Transverse colon (tissue), 4 donors: ENCODE measurements around the gene BMP10. TPM values are rescaled to one million over a fixed set of nuclear protein-coding genes. Genes with fewer than 3 reads are reported as not detected.

Experiments used
- DNase-seq: peaks from one replicate; pipeline ENCODE4 v3.0.0-alpha.2; 2019
- H3K27ac ChIP-seq, 4 donors: fragments of 200-600 bp; sonication (generic); 2 replicates each; pipeline ENCODE4 v1.5.1; 2016 to 2018; ENCODE audit warnings: inconsistent platforms in 4 of 4
- H3K27me3 ChIP-seq: fragments of 200-600 bp; sonication (generic); 2 replicates; pipeline ENCODE4 v1.5.1; 2017; ENCODE audit warnings: inconsistent platforms
- H3K36me3 ChIP-seq, 4 donors: fragments of 200-600 bp; sonication (generic); 2 replicates each; pipeline ENCODE4 v1.5.1; 2017 to 2019; ENCODE audit warnings: inconsistent platforms in 4 of 4
- H3K4me1 ChIP-seq, 4 donors: fragments of 200-600 bp; sonication (generic); 2 replicates each; pipeline ENCODE4 v1.5.1; 2017 to 2020; ENCODE audit warnings: inconsistent platforms in 4 of 4
- H3K4me3 ChIP-seq, 4 donors: fragments of 200-600 bp; sonication (generic); 1 replicate in 1 of 4; 2 replicates in 3 of 4; pipeline versions ENCODE4 v1.5.1 to v1.6.1; 2017 to 2019; ENCODE audit warnings: inconsistent platforms in 4 of 4
- H3K9me3 ChIP-seq, 2 donors: fragments of 200-600 bp; sonication (generic); 2 replicates each; pipeline ENCODE4 v1.5.1; 2017 to 2019; ENCODE audit warnings: inconsistent platforms in 2 of 2
- CTCF ChIP-seq, 5 experiments: fragments of 200-600 bp in 3 of 5; fragments of 450-650 bp in 2 of 5; sonication (generic) in 3 of 5; IDR thresholded peaks; 1 replicate in 2 of 5; 2 replicates in 3 of 5; pipeline ENCODE4 v1.5.1; 2016 to 2017; ENCODE audit warnings: antibody characterized with exemption in 5 of 5, inconsistent platforms in 3 of 5, mild to moderate bottlenecking in 2 of 5, moderate library complexity in 1 of 5
- EP300 ChIP-seq: sonication (generic); formaldehyde crosslinking; IDR thresholded peaks from one replicate; pipeline ENCODE4 v1.6.1; 2017; ENCODE audit warnings: antibody characterized with exemption, low read depth
- POLR2A ChIP-seq: fragments of 450-650 bp; IDR thresholded peaks from one replicate; pipeline ENCODE4 v1.6.1; 2016; ENCODE audit warnings: antibody characterized with exemption, mild to moderate bottlenecking, moderate library complexity
- POLR2AphosphoS5 ChIP-seq, 3 donors: sonication (generic); formaldehyde crosslinking; IDR thresholded peaks; one replicate each; pipeline ENCODE4 v1.6.1; 2016; ENCODE audit warnings: antibody characterized with exemption in 3 of 3
- WGBS, 2 donors: methylation state at CpG; one replicate each; pipeline ENCODE4 v1.1.5; 2018; ENCODE audit warnings: low coverage in 1 of 2; 5-methylcytosine and 5-hydroxymethylcytosine counted together
- in situ Hi-C, 4 donors: fragments of 200-750 bp; cut with MboI; loops; one replicate each; pipeline versions ENCODE4 v1.15.0 to v1.15.1; 2017; ENCODE audit warnings: low sequenced_read_pairs in 3 of 4, low pct_ligation_motif_present in 1 of 4, low pct_unique_long_range_greater_than_20kb in 1 of 4
- intact Hi-C: fragments of 100-400 bp; cut with DNase I; formaldehyde crosslinking; loops from one replicate; pipeline ENCODE4 v1.15.1; 2023; ENCODE audit warnings: low total_unique reads
- total RNA-seq, 4 donors: library from RNA; depleted of rRNA; stranded (reverse); fragments of >200 nt; gene quantifications; one replicate each; pipeline ENCODE4 v1.1.0, GENCODE V29; 2016

BMP10 gene
- total RNA-seq, 4 donors from 2014 or later = not detected

GRCh38 chr2:68916226-68916625, 45.0 kb upstream of the BMP10 start:
- no peak overlapping the region for H3K4me3 ChIP-seq
- H3K36me3 ChIP-seq = no peaks in the 10 kb centered on the region
- TF ChIP-seq CTCF (IDR thresholded peaks at IDR 0.05) (no peak), EP300 (no peak), POLR2AphosphoS5 (IDR thresholded peaks at IDR 0.05) (no peak), POLR2A (no peak)
- in situ Hi-C loops (loop anchor here in 3 of 4 donors (25.0 kb wide), 3 partner anchors 179 to 429 kb away; partner anchors contain the start of gene ARHGAP25 (in 1 of the 3)), intact Hi-C loops (loop anchor here (5.0 kb wide), 1 partner anchor 1651 kb away; no protein-coding TSS in a partner anchor)
- no peaks in the 10 kb centered on the region for H3K9me3 ChIP-seq
- no peak overlapping the region for H3K27ac ChIP-seq
- no peaks in the 10 kb centered on the region for H3K27me3 ChIP-seq
- WGBS, 2 donors = 71% methylated on average over 1 of the region's 1 CpG; no CpG with 5 or more reads in 1 of the 2 donors
- DNase-seq = no peak
- H3K4me1 ChIP-seq = no peaks in the 10 kb centered on the region

GRCh38 chr2:68915393-68915792, 44.2 kb upstream of the BMP10 start:
- WGBS, 2 donors = 92% methylated on average over 4 of the region's 4 CpGs; no CpG with 5 or more reads in 1 of the 2 donors
- H3K27me3 ChIP-seq = no peaks in the 10 kb centered on the region
- DNase-seq = no peak
- in situ Hi-C loops (loop anchor here in 3 of 4 donors (25.0 kb wide), 3 partner anchors 178 to 428 kb away; partner anchors contain the start of gene ARHGAP25 (in 1 of the 3)), intact Hi-C loops (loop anchor here (5.0 kb wide), 1 partner anchor 1652 kb away; no protein-coding TSS in a partner anchor)
- no peaks in the 10 kb centered on the region for H3K9me3 ChIP-seq
- TF ChIP-seq POLR2A (no peak), CTCF (IDR thresholded peaks at IDR 0.05) (no peak), EP300 (no peak), POLR2AphosphoS5 (IDR thresholded peaks at IDR 0.05) (no peak)
- no peaks in the 10 kb centered on the region for H3K36me3 ChIP-seq
- no peak overlapping the region for H3K27ac ChIP-seq
- H3K4me3 ChIP-seq = no peak overlapping the region
- H3K4me1 ChIP-seq = no peaks in the 10 kb centered on the region

- TF ChIP-seq CTCF (IDR thresholded peaks at IDR 0.05) (no peak), EP300 (no peak), POLR2AphosphoS5 (IDR thresholded peaks at IDR 0.05) (no peak), POLR2A (no peak)
- WGBS, 2 donors = 89 to 93% methylated on average over 2 to 3 of the region's 3 CpGs
- Histone ChIP-seq H3K9me3 (no peaks in the 10 kb centered on the region), H3K4me3 (no peak overlapping the region), H3K27me3 (no peaks in the 10 kb centered on the region), H3K36me3 (no peaks in the 10 kb centered on the region), H3K27ac (no peak overlapping the region), H3K4me1 (peaks cover 6 to 11% (median 8%) of the 10 kb centered on the region in 4 donors)
- intact Hi-C loops (no loop called here), in situ Hi-C loops (loop anchor here in 3 of 4 donors (25.0 kb wide), 3 partner anchors 176 to 426 kb away; partner anchors contain the start of gene ARHGAP25 (in 1 of the 3))
- DNase-seq = no peak
Observed at GRCh38 chr2:68913359-68913758, 42.2 kb upstream of the BMP10 start.

GRCh38 chr2:68912732-68913131, 41.5 kb upstream of the BMP10 start:
- H3K4me3 ChIP-seq = no peak overlapping the region
- 27% methylated on average over 2 of the region's 2 CpGs; no CpG with 5 or more reads in 1 of the 2 donors for WGBS, 2 donors
- H3K27me3 ChIP-seq = no peaks in the 10 kb centered on the region
- H3K4me1 ChIP-seq = peaks cover 11 to 17% (median 13%) of the 10 kb centered on the region in 4 donors
- intact Hi-C loops (no loop called here), in situ Hi-C loops (loop anchor here in 3 of 4 donors (25.0 kb wide), 3 partner anchors 175 to 425 kb away; partner anchors contain the start of gene ARHGAP25 (in 1 of the 3))
- H3K9me3 ChIP-seq = no peaks in the 10 kb centered on the region
- no peak for TF ChIP-seq EP300
- no peak for TF ChIP-seq POLR2AphosphoS5 (IDR thresholded peaks at IDR 0.05)
- TF ChIP-seq POLR2A = no peak
- no peak for TF ChIP-seq CTCF (IDR thresholded peaks at IDR 0.05)
- H3K27ac ChIP-seq = no peak overlapping the region
- DNase-seq = peak; percentile 22
- no peaks in the 10 kb centered on the region for H3K36me3 ChIP-seq
